Mucosa of descending colon (tissue), 3 donors: ENCODE results near the gene HMOX2. TPM values are rescaled to one million over a fixed set of nuclear protein-coding genes. Genes with fewer than 3 reads are reported as not detected.

Experiments
- ATAC-seq: fragments of 200-7000 bp; cut with Tn5 transposase; one replicate; pipeline ENCODE4 v1.9.1; 2020; ENCODE audit warnings: mild to moderate bottlenecking, moderate library complexity
- DNase-seq, 3 donors: peaks; one replicate each; pipeline ENCODE4 v3.0.0-alpha.2; 2020
- H3K36me3 ChIP-seq: fragments of 200-600 bp; one replicate; pipeline ENCODE4 v1.8.0; 2021; ENCODE audit warnings: low read depth, mild to moderate bottlenecking
- H3K4me1 ChIP-seq: fragments of 200-600 bp; one replicate; pipeline ENCODE4 v1.8.0; 2021; ENCODE audit warnings: low read depth, mild to moderate bottlenecking
- H3K4me3 ChIP-seq: fragments of 200-600 bp; one replicate; pipeline ENCODE4 v1.8.0; 2021; ENCODE audit warnings: mild to moderate bottlenecking
- H3K9me3 ChIP-seq: fragments of 200-600 bp; one replicate; pipeline ENCODE4 v1.8.0; 2021; ENCODE audit warnings: mild to moderate bottlenecking
- CTCF ChIP-seq: fragments of 200-600 bp; IDR thresholded peaks from one replicate; pipeline ENCODE4 v1.8.0; 2022; ENCODE audit warnings: antibody characterized with exemption, mild to moderate bottlenecking
- intact Hi-C, 2 donors: fragments of 100-400 bp; cut with DNase I in 1 of 2; cut with micrococcal nuclease in 1 of 2; formaldehyde crosslinking; loops; one replicate each; pipeline versions ENCODE4 v1.11.0 to v1.11.1; 2022; cut with DNase I, micrococcal nuclease
- total RNA-seq, 3 donors: library from RNA; stranded (reverse); fragmentation: NEBNext Ultra II Directional in 2 of 3; extraction: Animal tissue kit (Norgen Biotek cat#: 25700) in 2 of 3; gene quantifications; one replicate each; pipeline versions ENCODE4 v1.2.1 to v1.2.4, GENCODE V29; 2021 to 2023
- donor health status: DM: no; HTN: no; CAD: no; lungs with moderate emphysema.
- donor health status: DM: no; HTN: no; CAD: no.
- donor health status: DM: no; HTN: yes; CAD: no.

Gene HMOX2
- total RNA-seq, 3 donors from 2014 or later: 36.0 to 52.7 (median 49.3) TPM

DNA sequence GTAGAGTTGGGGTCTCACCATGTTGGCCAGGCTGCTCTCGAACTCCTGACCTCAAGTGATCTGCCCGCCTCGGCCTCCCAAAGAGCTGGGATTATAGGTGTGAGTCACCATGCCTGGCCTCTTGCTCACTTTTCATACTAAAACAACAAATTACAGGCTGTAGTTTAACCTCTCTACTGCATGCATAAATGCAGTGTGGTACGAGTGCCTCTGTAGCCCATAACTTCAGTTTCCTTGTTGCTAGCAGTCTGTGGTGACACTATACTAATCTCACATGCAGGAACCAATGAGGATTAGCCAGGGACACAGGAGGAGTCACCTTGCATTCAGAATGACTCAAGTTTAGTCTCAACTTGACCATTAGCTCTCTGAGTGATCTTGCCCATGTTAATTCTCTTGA lies 20.1 kb downstream of the HMOX2 start:
- peak; percentile 64 for ATAC-seq

GRCh38 chr16:4498546-4499195 lies 22.5 kb downstream of the HMOX2 start:
- no peaks in the 10 kb centered on the region for H3K36me3 ChIP-seq
- H3K9me3 ChIP-seq: no peaks in the 10 kb centered on the region
- intact Hi-C loops: no loop called here
- H3K4me1 ChIP-seq: peaks cover 9% of the 10 kb centered on the region
- TF ChIP-seq CTCF: no peak
- H3K4me3 ChIP-seq: no peak overlapping the region
- no peak for DNase-seq
- ATAC-seq: no peak

More for the DNA sequence above, 20.1 kb downstream of the HMOX2 start:
- no peaks in the 10 kb centered on the region for H3K36me3 ChIP-seq
- TF ChIP-seq CTCF: no peak
- H3K4me1 ChIP-seq: peaks cover 9% of the 10 kb centered on the region
- intact Hi-C loops: no loop called here
- no peak for DNase-seq
- no peaks in the 10 kb centered on the region for H3K9me3 ChIP-seq
- no peak overlapping the region for H3K4me3 ChIP-seq

DNA sequence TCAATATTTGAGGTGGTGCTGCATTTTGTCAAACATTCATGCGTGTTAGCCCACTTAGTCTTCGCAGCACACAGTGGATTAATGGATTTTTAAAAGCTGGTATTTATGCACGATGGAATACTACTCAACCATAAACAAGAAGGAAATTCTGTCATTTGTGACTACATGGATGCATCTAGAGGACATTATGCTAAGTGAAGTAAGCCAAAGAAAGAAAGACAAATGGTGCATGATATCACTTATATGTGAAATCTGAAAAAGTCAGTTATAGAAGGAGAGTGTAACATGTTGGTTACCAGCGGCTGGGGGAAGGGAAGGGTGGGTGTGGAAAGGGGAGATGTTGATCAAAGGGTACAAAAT lies 23.0 kb downstream of the HMOX2 start:
- DNase-seq: no peak
- Histone ChIP-seq H3K36me3 (no peaks in the 10 kb centered on the region), H3K4me1 (peaks cover 9% of the 10 kb centered on the region), H3K4me3 (no peak overlapping the region), H3K9me3 (no peaks in the 10 kb centered on the region)
- intact Hi-C loops: no loop called here
- no peak for TF ChIP-seq CTCF
- no peak for ATAC-seq

DNA sequence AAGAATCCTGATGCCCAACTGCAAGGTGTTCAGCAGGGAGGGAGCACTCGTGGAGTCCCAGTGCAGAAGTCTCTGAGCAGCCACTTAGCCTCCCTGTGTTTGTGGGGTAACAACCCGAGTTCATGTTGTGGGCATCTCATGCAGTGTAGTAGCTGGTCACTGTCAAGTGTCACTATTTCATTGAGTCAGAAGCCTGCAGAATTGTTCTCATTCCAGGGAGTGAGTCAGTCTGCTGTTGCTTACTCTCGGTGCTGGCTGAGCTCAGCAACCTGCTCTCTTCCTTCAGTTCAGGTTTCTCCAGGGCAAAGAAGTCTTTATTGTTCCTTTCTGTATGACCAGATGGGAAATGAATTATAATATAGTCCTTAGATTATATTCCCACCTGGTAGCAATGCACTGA lies 24.1 kb downstream of the HMOX2 start:
- peak; percentile 60 for ATAC-seq
- no peak overlapping the region for H3K4me3 ChIP-seq

GRCh38 chr16:4501071-4501478 lies 24.9 kb downstream of the HMOX2 start:
- Histone ChIP-seq H3K9me3 (no peaks in the 10 kb centered on the region), H3K4me3 (no peak overlapping the region), H3K36me3 (no peaks in the 10 kb centered on the region), H3K4me1 (peaks cover 9% of the 10 kb centered on the region)
- intact Hi-C loops: no loop called here
- no peak for DNase-seq
- no peak for TF ChIP-seq CTCF
- ATAC-seq: peak; percentile 38

More for the DNA sequence above, 24.1 kb downstream of the HMOX2 start:
- Histone ChIP-seq H3K36me3 (no peaks in the 10 kb centered on the region), H3K9me3 (no peaks in the 10 kb centered on the region), H3K4me1 (peaks cover 9% of the 10 kb centered on the region)
- intact Hi-C loops: no loop called here
- no peak for TF ChIP-seq CTCF
- DNase-seq: no peak
